Measurements from ENCODE around the gene NELFE.

GRCh38 chr6:31933537-31933936, 25.2 kb downstream of the NELFE start:
- no peak for TF ChIP-seq CTCF (IDR thresholded peaks at IDR 0.05; ENCODE audit: insufficient read depth, low read depth, low read length)
- TF ChIP-seq EZH2 (IDR thresholded peaks at IDR 0.05; ENCODE audit: insufficient read depth, low read length) = no peak

Measured in astrocyte (in vitro differentiated cells and primary cell).